Smooth muscle cell (in vitro differentiated cells): ENCODE results near the gene IFT122. TPM values are rescaled to one million over a fixed set of nuclear protein-coding genes. Genes with fewer than 3 reads are reported as not detected.

Source experiments
- DNase-seq: peaks from one replicate; lab custom pipeline; 2025; ENCODE audit not compliant: unreplicated experiment; lab: John Stamatoyannopoulos, UW
- H2AFZ ChIP-seq: fragments of 200-600 bp; sonication (generic); 2 replicates; pipeline ENCODE4 v1.6.0; 2016; ENCODE audit warnings: antibody characterized with exemption, low read depth, mild to moderate bottlenecking
- H3F3A ChIP-seq: fragments of 200-600 bp; sonication (generic); 2 replicates; pipeline ENCODE4 v1.6.0; 2017; ENCODE audit warnings: antibody characterized with exemption, low read depth
- H3K27ac ChIP-seq: fragments of 200-600 bp; sonication (generic); 2 replicates; pipeline ENCODE4 v1.5.1; 2016; ENCODE audit warnings: low read depth, mild to moderate bottlenecking
- H3K27me3 ChIP-seq: fragments of 200-600 bp; sonication (generic); 2 replicates; pipeline ENCODE4 v1.6.1; 2016; ENCODE audit warnings: low read depth, mild to moderate bottlenecking
- H3K36me3 ChIP-seq: fragments of 200-600 bp; sonication (generic); 2 replicates; pipeline ENCODE4 v1.5.1; 2016; ENCODE audit warnings: low read depth
- H3K4me1 ChIP-seq: fragments of 200-600 bp; sonication (generic); 2 replicates; pipeline ENCODE4 v1.5.1; 2016; ENCODE audit warnings: low read depth
- H3K4me2 ChIP-seq: fragments of 200-600 bp; sonication (generic); 2 replicates; pipeline ENCODE4 v1.6.0; 2016; ENCODE audit warnings: mild to moderate bottlenecking
- H3K4me3 ChIP-seq: fragments of 200-600 bp; sonication (generic); 2 replicates; pipeline ENCODE4 v1.5.1; 2016; ENCODE audit warnings: mild to moderate bottlenecking
- H3K79me2 ChIP-seq: fragments of 200-600 bp; sonication (generic); 2 replicates; pipeline ENCODE4 v1.6.0; 2016; ENCODE audit warnings: low read depth, mild to moderate bottlenecking
- H3K9ac ChIP-seq: fragments of 200-600 bp; sonication (generic); 2 replicates; pipeline ENCODE4 v1.6.0; 2016; ENCODE audit warnings: low read depth
- H3K9me3 ChIP-seq: fragments of 200-600 bp; sonication (generic); replicated peaks from 2 replicates; pipeline ENCODE4 v1.5.1; 2016; ENCODE audit warnings: low read depth
- H4K20me1 ChIP-seq: fragments of 200-600 bp; sonication (generic); 2 replicates; pipeline ENCODE4 v1.6.0; 2016; ENCODE audit warnings: low read depth
- CTCF ChIP-seq: fragments of 200-600 bp; sonication (generic); IDR thresholded peaks from 2 replicates; pipeline ENCODE4 v1.5.1; 2017; ENCODE audit warnings: borderline replicate concordance, mild to moderate bottlenecking, antibody characterized with exemption; ENCODE audit not compliant: insufficient read depth, poor library complexity, severe bottlenecking
- WGBS: methylation state at CpG from one replicate; pipeline ENCODE4 v1.1.7; 2016; ENCODE audit warnings: low lambda C conversion rate; 5-methylcytosine and 5-hydroxymethylcytosine counted together
- polyA plus RNA-seq: library from polyadenylated mRNA; unstranded; fragments of >200 nt; fragmentation: Nextera tagmentation; extraction: Ambion mirVana; gene quantifications from 2 replicates; pipeline ENCODE4 v1.2.1, GENCODE V29; 2016
- total RNA-seq: library from RNA; depleted of rRNA; stranded (reverse); fragments of >200 nt; gene quantifications from 2 replicates; pipeline ENCODE4 v1.2.3, GENCODE V29; 2014

Gene IFT122
- total and polyA plus RNA-seq, 2 experiments from 2014 or later = 13.4 to 17.4 TPM

- Histone ChIP-seq H3K27ac (peak within 1 kb of the TSS; percentile 78), H3K9me3 (no peaks in the 10 kb centered on the region), H3K4me2 (peak within 1 kb of the TSS; percentile 86), H3K4me3 (peak within 1 kb of the TSS; percentile 50), H3K79me2 (no peaks in the 10 kb centered on the region), H4K20me1 (no peaks in the 10 kb centered on the region), H3K4me1 (peaks cover 8% of the 10 kb centered on the region), H3K27me3 (no peaks in the 10 kb centered on the region), H2AFZ (peak within 1 kb of the TSS; percentile 52), H3K9ac (peak within 1 kb of the TSS; percentile 66), H3F3A (peaks cover 3% of the 10 kb centered on the region), H3K36me3 (peaks cover 4% of the 10 kb centered on the region)
- 5% methylated on average over 42 of the region's 42 CpGs for WGBS
- no peak for TF ChIP-seq CTCF
- peak; percentile 68 for DNase-seq
Measured at GRCh38 chr3:129428376-129429079, 11.5 kb upstream of the IFT122 start, which contains the start of gene EFCAB12. Gene EFCAB12 (minus strand): TSS chr3:129428636. CDS start chr3:129428488, 148 bp downstream.

GRCh38 chr3:129429080-129429451 is 11.0 kb upstream of the IFT122 start:
- Histone ChIP-seq H3K27ac (peak overlapping the region; percentile 78), H3K79me2 (no peaks in the 10 kb centered on the region), H4K20me1 (peaks cover 2% of the 10 kb centered on the region), H3K9me3 (no peaks in the 10 kb centered on the region), H3K27me3 (no peaks in the 10 kb centered on the region), H3K36me3 (peaks cover 4% of the 10 kb centered on the region), H2AFZ (peak overlapping the region; percentile 52), H3K4me3 (peak overlapping the region; percentile 50), H3K9ac (peak overlapping the region; percentile 66), H3K4me2 (peak overlapping the region; percentile 86), H3F3A (peaks cover 3% of the 10 kb centered on the region), H3K4me1 (peaks cover 8% of the 10 kb centered on the region)
- 80% methylated on average over 3 of the region's 3 CpGs for WGBS
- TF ChIP-seq CTCF = no peak
- DNase-seq = no peak

- Histone ChIP-seq H4K20me1 (peaks cover 3% of the 10 kb centered on the region), H3K4me1 (peaks cover 8% of the 10 kb centered on the region), H3K4me2 (no peak overlapping the region), H3K9ac (no peak overlapping the region), H2AFZ (no peak overlapping the region), H3K4me3 (no peak overlapping the region), H3K36me3 (peaks cover 4% of the 10 kb centered on the region), H3K27ac (peak overlapping the region; percentile 78), H3K9me3 (no peaks in the 10 kb centered on the region), H3F3A (peaks cover 3% of the 10 kb centered on the region), H3K79me2 (no peaks in the 10 kb centered on the region), H3K27me3 (no peaks in the 10 kb centered on the region)
- DNase-seq = no peak
- 81% methylated on average over 4 of the region's 4 CpGs for WGBS
- no peak for TF ChIP-seq CTCF
Measured at GRCh38 chr3:129429602-129430001, 10.4 kb upstream of the IFT122 start.

GRCh38 chr3:129432036-129432435 is 8.0 kb upstream of the IFT122 start:
- peaks cover 13% of the 10 kb centered on the region for H3K36me3 ChIP-seq
- H3K27me3 ChIP-seq = no peaks in the 10 kb centered on the region
- no peaks in the 10 kb centered on the region for H3K9me3 ChIP-seq
- no peak for DNase-seq
- no peak overlapping the region for H3K27ac ChIP-seq
- H3K4me1 ChIP-seq = peaks cover 8% of the 10 kb centered on the region
- no peak for TF ChIP-seq CTCF
- no peak overlapping the region for H3K4me3 ChIP-seq
- no peak overlapping the region for H3K9ac ChIP-seq
- H3F3A ChIP-seq = peaks cover 3% of the 10 kb centered on the region
- H3K79me2 ChIP-seq = peaks cover 10% of the 10 kb centered on the region
- no peak overlapping the region for H3K4me2 ChIP-seq
- H2AFZ ChIP-seq = no peak overlapping the region
- 68% methylated on average over 7 of the region's 7 CpGs for WGBS
- H4K20me1 ChIP-seq = peaks cover 3% of the 10 kb centered on the region
